K562 (cell line): ENCODE results near the gene CS. TPM values are rescaled to one million over a fixed set of nuclear protein-coding genes. Genes with fewer than 3 reads are reported as not detected.

Source experiments
- ADNP ChIP-seq: fragments of 200-800 bp; sonication (Bioruptor generic); IDR thresholded peaks from 2 replicates; pipeline ENCODE4 v1.6.1; 2016; ENCODE audit warnings: missing genetic modification characterization, missing compliant biosample characterization
- CC2D1A ChIP-seq: fragments of 450-650 bp; IDR thresholded peaks from 2 replicates; pipeline ENCODE4 v1.6.1; 2017; ENCODE audit warnings: mild to moderate bottlenecking
- CHCHD3 ChIP-seq: fragments of 250-450 bp; sonication (Bioruptor Pico); IDR thresholded peaks from 2 replicates; pipeline ENCODE4 v2.1.2; 2022; ENCODE audit warnings: mild to moderate bottlenecking
- ELF4 ChIP-seq: fragments of 450-650 bp; formaldehyde crosslinking; IDR thresholded peaks from 2 replicates; pipeline ENCODE4 v1.4.0; 2022; ENCODE audit warnings: missing genetic modification characterization
- FOXA3 ChIP-seq, 2 experiments: fragments of 450-650 bp in 1 of 2; sonication (generic) in 1 of 2; formaldehyde crosslinking; IDR thresholded peaks in 1 of 2; conservative IDR thresholded peaks in 1 of 2; 2 replicates each; pipeline versions ENCODE4 v1.4.0 to v1.8.0; 2020 to 2022; ENCODE audit warnings: mild to moderate bottlenecking in 2 of 2, missing genetic modification reagents in 1 of 2
- GABPB1 ChIP-seq: sonication (generic); formaldehyde crosslinking; IDR thresholded peaks from 2 replicates; pipeline ENCODE4 v1.8.0; 2022; ENCODE audit warnings: mild to moderate bottlenecking, missing genetic modification reagents
- HDAC2 ChIP-seq: fragments of 450-650 bp; IDR thresholded peaks from 2 replicates; pipeline ENCODE4 v1.6.1; 2016; ENCODE audit warnings: mild to moderate bottlenecking
- KDM1A ChIP-seq, 2 experiments: fragments of 450-650 bp; IDR thresholded peaks; 2 replicates each; pipeline ENCODE4 v1.6.1; 2016; ENCODE audit warnings: mild to moderate bottlenecking in 2 of 2
- MCM7 ChIP-seq, 2 experiments: fragments of 450-650 bp; IDR thresholded peaks; 2 replicates each; pipeline ENCODE4 v1.6.1; 2016 to 2018
- MXI1 ChIP-seq: IDR thresholded peaks from 2 replicates; pipeline ENCODE4 v1.6.1; 2011; ENCODE audit warnings: low read depth, mild to moderate bottlenecking, improper control_type of control experiment, low read length
- MYNN ChIP-seq, 2 experiments: sonication (generic); formaldehyde crosslinking in 1 of 2; IDR thresholded peaks; 2 replicates each; pipeline versions ENCODE4 v1.5.0 to v1.6.1; 2016 to 2020; ENCODE audit warnings: antibody characterized with exemption in 1 of 2, missing genetic modification reagents in 1 of 2
- NFATC3 ChIP-seq: fragments of 450-650 bp; IDR thresholded peaks from 2 replicates; pipeline ENCODE4 v1.6.1; 2017; ENCODE audit warnings: mild to moderate bottlenecking
- NR2C1 ChIP-seq, 2 experiments: fragments of 450-650 bp; IDR thresholded peaks; 2 replicates each; pipeline ENCODE4 v1.6.1; 2017; ENCODE audit warnings: mild to moderate bottlenecking in 2 of 2, antibody characterized with exemption in 1 of 2, inconsistent platforms in 1 of 2, missing compliant biosample characterization in 1 of 2, missing genetic modification characterization in 1 of 2
- NRF1 ChIP-seq, 2 experiments: fragments of 450-650 bp; IDR thresholded peaks in 1 of 2; conservative IDR thresholded peaks in 1 of 2; 2 replicates each; pipeline ENCODE4 v1.6.1; 2014; ENCODE audit warnings: mild to moderate bottlenecking in 2 of 2
- PHTF2 ChIP-seq: fragments of 250-450 bp; sonication (Bioruptor Pico); IDR thresholded peaks from 2 replicates; pipeline ENCODE4 v1.5.0; 2021; ENCODE audit warnings: mild to moderate bottlenecking
- PTTG1 ChIP-seq: fragments of 450-650 bp; IDR thresholded peaks from 2 replicates; pipeline ENCODE4 v1.6.1; 2016; ENCODE audit warnings: low read depth, mild to moderate bottlenecking, missing genetic modification characterization, missing compliant biosample characterization
- RBM17 ChIP-seq: fragments of 200-400 bp; formaldehyde crosslinking; IDR thresholded peaks from 2 replicates; pipeline ENCODE4 v1.6.1; 2017; ENCODE audit warnings: low read depth, mild to moderate bottlenecking, low read length, borderline replicate concordance
- RFX7 ChIP-seq: fragments of 250-450 bp; sonication (Bioruptor Pico); IDR thresholded peaks from 2 replicates; pipeline ENCODE4 v1.5.1; 2021; ENCODE audit warnings: mild to moderate bottlenecking
- STAT5B ChIP-seq: fragments of 250-450 bp; sonication (Bioruptor Pico); IDR thresholded peaks from 2 replicates; pipeline ENCODE4 v1.8.0; 2021; ENCODE audit warnings: mild to moderate bottlenecking, inconsistent platforms
- SUPT5H ChIP-seq: fragments of 450-650 bp; IDR thresholded peaks from 2 replicates; pipeline ENCODE4 v1.6.1; 2016
- TBL1XR1 ChIP-seq, 2 experiments: IDR thresholded peaks; 2 replicates each; pipeline ENCODE4 v1.6.1; 2012; ENCODE audit warnings: improper control_type of control experiment in 2 of 2, low read length in 2 of 2, mild to moderate bottlenecking in 1 of 2
- U2AF2 ChIP-seq: fragments of 200-400 bp; formaldehyde crosslinking; optimal IDR thresholded peaks from 2 replicates; pipeline ENCODE3; 2017; ENCODE audit warnings: low read depth, mild to moderate bottlenecking, low read length
- ZC3H8 ChIP-seq: fragments of 450-650 bp; IDR thresholded peaks from 2 replicates; pipeline ENCODE4 v1.6.1; 2017
- ZKSCAN1 ChIP-seq: fragments of 150-350 bp; IDR thresholded peaks from 2 replicates; pipeline ENCODE4 v1.6.1; 2016; ENCODE audit warnings: low read depth, low read length
- ZNF282 ChIP-seq: sonication (generic); formaldehyde crosslinking; IDR thresholded peaks from 2 replicates; pipeline ENCODE4 v1.8.1; 2023; ENCODE audit warnings: missing genetic modification reagents
- ZNF324 ChIP-seq: fragments of 250-450 bp; sonication (Bioruptor Pico); IDR thresholded peaks from 2 replicates; pipeline ENCODE4 v1.4.0; 2020; ENCODE audit warnings: mild to moderate bottlenecking
- ZSCAN32 ChIP-seq: fragments of 450-650 bp; formaldehyde crosslinking; IDR thresholded peaks from 2 replicates; pipeline ENCODE4 v1.4.0; 2020; ENCODE audit warnings: mild to moderate bottlenecking, moderate library complexity
- polyA plus RNA-seq, 8 experiments: library from polyadenylated mRNA; depleted of rRNA in 4 of 8; stranded (reverse) in 5 of 8; unstranded in 3 of 8; fragments of >200 nt; fragmentation: Nextera tagmentation in 2 of 8; fragmentation: Illumina TruSeq in 1 of 8; extraction: Ambion mirVana in 2 of 8; extraction: Trizol in 1 of 8; gene quantifications; 2 replicates each; pipeline versions ENCODE4 v1.2.1 to v1.2.3, GENCODE V29; 2011 to 2014; ENCODE audit warnings: inconsistent platforms in 1 of 8, missing spikeins in 1 of 8
- total RNA-seq, 7 experiments: library from RNA; depleted of rRNA in 6 of 7; stranded (reverse); fragments of >200 nt in 6 of 7; fragmentation: Illumina TruSeq in 2 of 7; extraction: Trizol in 2 of 7; gene quantifications; 2 replicates each; pipeline versions ENCODE4 v1.2.1 to v1.2.3, GENCODE V29; 2011 to 2021; ENCODE audit warnings: low replicate concordance in 1 of 7
- TF ChIP-seq, protein P1 (sequence below): fragments of 250-450 bp; sonication (Bioruptor Pico); IDR thresholded peaks from 2 replicates; pipeline ENCODE4 v1.9.0; 2021; ENCODE audit warnings: mild to moderate bottlenecking
- TF ChIP-seq, protein P2 (sequence below): fragments of 450-650 bp; formaldehyde crosslinking; IDR thresholded peaks from 2 replicates; pipeline ENCODE4 v1.4.0; 2022; ENCODE audit warnings: missing genetic modification characterization

CS gene
- total and polyA plus RNA-seq, 9 of the 15 experiments (the other 6 are each of a cell fraction or from before 2014, with no cell fraction given) = 99.9 to 390 (median 149) TPM

DNA sequence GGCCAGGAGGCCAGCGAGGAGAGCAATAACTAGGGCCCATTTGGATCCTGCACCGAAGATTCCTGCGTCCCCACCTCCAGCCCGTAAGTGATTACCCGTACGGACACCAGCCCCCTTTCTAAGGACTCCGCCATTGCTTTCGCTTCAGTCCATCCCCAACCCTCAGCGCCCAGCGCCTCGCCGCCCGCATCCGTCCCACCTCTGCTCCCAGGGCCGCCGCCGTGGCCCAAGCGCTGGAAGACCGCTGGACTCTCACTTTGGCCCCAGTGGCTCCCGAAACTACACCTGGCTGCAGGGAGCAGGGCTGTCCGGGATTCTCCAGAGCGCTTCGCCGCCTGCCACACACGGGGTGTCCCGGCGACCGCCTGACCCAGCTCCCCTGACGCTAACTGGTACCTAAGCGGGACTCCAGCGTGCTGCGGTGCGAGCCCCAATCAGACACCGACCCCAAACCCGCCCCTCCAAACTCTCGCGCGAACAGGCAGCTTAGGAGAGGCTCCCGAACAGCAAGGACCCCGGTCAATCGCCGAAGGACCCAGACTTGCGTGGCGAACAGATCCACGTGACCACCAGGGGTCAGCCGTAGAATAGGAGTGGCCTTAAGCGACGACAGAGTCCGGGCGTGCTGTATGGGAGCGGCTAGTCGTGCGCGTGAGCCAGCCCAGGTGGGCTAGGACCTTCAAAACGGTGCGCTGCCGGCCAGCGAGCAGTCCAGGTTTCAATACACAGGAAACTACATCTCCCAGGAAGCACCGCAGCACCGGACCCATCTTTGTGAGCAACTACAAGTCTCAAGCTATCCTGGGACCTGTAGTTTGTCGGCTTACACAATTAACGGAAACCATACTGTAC, 15.7 kb upstream of the CS start, which contains the start of gene CNPY2 (continued):
- peak; percentile 85 for TF ChIP-seq SUPT5H
- TF ChIP-seq FOXA3 (CRISPR knock-in tag; conservative IDR thresholded peaks at IDR 0.05 in 1 of 2, IDR thresholded peaks at IDR 0.05 in 1 of 2) = no peak
- TF ChIP-seq MCM7 (IDR thresholded peaks at IDR 0.05) = no peak
- 0 out of 2 replicates have a peak, but pooled peaks have one; percentile 37 for TF ChIP-seq CC2D1A
- TF ChIP-seq CHCHD3 (CRISPR knock-in tag) = no peak
- TF ChIP-seq, protein P1, sequence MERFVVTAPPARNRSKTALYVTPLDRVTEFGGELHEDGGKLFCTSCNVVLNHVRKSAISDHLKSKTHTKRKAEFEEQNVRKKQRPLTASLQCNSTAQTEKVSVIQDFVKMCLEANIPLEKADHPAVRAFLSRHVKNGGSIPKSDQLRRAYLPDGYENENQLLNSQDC (CRISPR knock-in tag) = no peak
- no peak for TF ChIP-seq ELF4
- TF ChIP-seq RBM17 = no peak
- no peak for TF ChIP-seq ZSCAN32 (CRISPR knock-in tag)
- TF ChIP-seq ADNP (tag) = no peak
- TF ChIP-seq PTTG1 (tag) = no peak
- TF ChIP-seq NR2C1 (IDR thresholded peaks at IDR 0.05) = peak; percentile 77
- TF ChIP-seq NR2C1 (tag; IDR thresholded peaks at IDR 0.05) = peak; percentile 89
- no peak for TF ChIP-seq U2AF2
- peak; percentile 89 to 91 for TF ChIP-seq NRF1 (conservative IDR thresholded peaks at IDR 0.05 in 1 of 2, IDR thresholded peaks at IDR 0.05 in 1 of 2)
- TF ChIP-seq HDAC2 = peak; percentile 60; the same call in 1 of the 2 replicates
- no peak for TF ChIP-seq ZNF324 (CRISPR knock-in tag)
- no peak for TF ChIP-seq TBL1XR1 (IDR thresholded peaks at IDR 0.05; ENCODE audit: low read length in 2 of 2)
- TF ChIP-seq KDM1A (IDR thresholded peaks at IDR 0.05) = no peak
- 0 out of 2 replicates have a peak, but pooled peaks have one; percentile 17 for TF ChIP-seq MXI1
- TF ChIP-seq ZNF282 = no peak
- TF ChIP-seq STAT5B (CRISPR knock-in tag) = no peak
- TF ChIP-seq ZC3H8 = 0 out of 2 replicates have a peak, but pooled peaks have one; percentile 40
- TF ChIP-seq RFX7 (CRISPR knock-in tag) = no peak
- TF ChIP-seq ZKSCAN1 = peak; percentile 44; the same call in 1 of the 2 replicates
- peak; percentile 80 for TF ChIP-seq GABPB1
- TF ChIP-seq, protein P2, sequence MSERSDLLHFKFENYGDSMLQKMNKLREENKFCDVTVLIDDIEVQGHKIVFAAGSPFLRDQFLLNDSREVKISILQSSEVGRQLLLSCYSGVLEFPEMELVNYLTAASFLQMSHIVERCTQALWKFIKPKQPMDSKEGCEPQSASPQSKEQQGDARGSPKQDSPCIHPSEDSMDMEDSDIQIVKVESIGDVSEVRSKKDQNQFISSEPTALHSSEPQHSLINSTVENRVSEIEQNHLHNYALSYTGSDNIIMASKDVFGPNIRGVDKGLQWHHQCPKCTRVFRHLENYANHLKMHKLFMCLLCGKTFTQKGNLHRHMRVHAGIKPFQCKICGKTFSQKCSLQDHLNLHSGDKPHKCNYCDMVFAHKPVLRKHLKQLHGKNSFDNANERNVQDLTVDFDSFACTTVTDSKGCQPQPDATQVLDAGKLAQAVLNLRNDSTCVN (CRISPR knock-in tag) = no peak
- TF ChIP-seq MYNN (IDR thresholded peaks at IDR 0.05) = 0 out of 2 replicates have a peak, but pooled peaks have one; percentile 3
- TF ChIP-seq MYNN (CRISPR knock-in tag; IDR thresholded peaks at IDR 0.05) = no peak
- no peak for TF ChIP-seq NFATC3
- no peak for TF ChIP-seq PHTF2 (CRISPR knock-in tag)
